ENCODE measurements around the gene OXSR1. TPM values are rescaled to one million over a fixed set of nuclear protein-coding genes. Genes with fewer than 3 reads are reported as not detected.
"Not testable (repeated sequence)": the region's sequence is repeated elsewhere in the genome, so short reads cannot be mapped to it uniquely, and the experiment has no call there.

Gene OXSR1
- total and polyA plus RNA-seq, 9 donors = 12.4 to 41.1 (median 28.4) TPM

DNA sequence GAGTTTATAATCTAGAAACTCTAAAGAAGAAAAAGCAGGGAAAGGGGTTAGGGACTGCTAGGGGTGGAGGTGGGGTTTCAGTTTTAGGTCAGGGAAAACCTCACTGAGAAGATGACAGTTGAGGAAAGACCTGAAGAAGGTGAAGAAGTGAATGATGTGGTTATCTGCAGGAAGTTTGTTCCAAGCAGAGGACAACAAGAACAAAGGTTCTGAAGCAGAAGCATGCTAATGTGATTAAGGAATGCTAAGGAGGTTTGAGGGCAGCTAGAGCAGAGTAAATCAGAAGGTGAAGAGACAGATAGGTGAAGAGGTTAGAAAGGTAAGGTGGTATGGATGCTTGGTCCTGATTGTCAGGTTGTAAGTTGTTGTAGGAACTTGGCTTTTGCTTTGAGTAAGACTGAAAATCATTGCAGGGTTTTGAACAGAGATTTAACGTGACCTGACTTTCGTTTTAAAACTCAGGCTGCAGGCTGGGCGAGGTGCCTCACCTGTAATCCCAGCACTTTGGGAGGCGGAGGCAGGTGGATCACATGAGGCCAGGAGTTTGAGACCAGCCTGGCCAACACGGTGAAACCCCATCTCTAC, 8.6 kb downstream of the OXSR1 start:
- Histone ChIP-seq H3K4me1 (ENCODE audit: insufficient read depth) (peaks cover 6% of the 10 kb centered on the region), H3K36me3 (no peaks in the 10 kb centered on the region), H3K9me3 (no peaks in the 10 kb centered on the region), H3K4me3 (no peak overlapping the region), H3K27ac (no peak overlapping the region), H3K27me3 (no peaks in the 10 kb centered on the region)
- DNase-seq = no peak
- WGBS, 3 donors = 91 to 95% (median 92%) methylated on average over 5 of the region's 5 CpGs
- intact Hi-C loops (cut with DNase I) = no loop called here
- TF ChIP-seq, protein P1, sequence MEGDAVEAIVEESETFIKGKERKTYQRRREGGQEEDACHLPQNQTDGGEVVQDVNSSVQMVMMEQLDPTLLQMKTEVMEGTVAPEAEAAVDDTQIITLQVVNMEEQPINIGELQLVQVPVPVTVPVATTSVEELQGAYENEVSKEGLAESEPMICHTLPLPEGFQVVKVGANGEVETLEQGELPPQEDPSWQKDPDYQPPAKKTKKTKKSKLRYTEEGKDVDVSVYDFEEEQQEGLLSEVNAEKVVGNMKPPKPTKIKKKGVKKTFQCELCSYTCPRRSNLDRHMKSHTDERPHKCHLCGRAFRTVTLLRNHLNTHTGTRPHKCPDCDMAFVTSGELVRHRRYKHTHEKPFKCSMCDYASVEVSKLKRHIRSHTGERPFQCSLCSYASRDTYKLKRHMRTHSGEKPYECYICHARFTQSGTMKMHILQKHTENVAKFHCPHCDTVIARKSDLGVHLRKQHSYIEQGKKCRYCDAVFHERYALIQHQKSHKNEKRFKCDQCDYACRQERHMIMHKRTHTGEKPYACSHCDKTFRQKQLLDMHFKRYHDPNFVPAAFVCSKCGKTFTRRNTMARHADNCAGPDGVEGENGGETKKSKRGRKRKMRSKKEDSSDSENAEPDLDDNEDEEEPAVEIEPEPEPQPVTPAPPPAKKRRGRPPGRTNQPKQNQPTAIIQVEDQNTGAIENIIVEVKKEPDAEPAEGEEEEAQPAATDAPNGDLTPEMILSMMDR (IDR thresholded peaks at IDR 0.05) = no peak
- no peak for TF ChIP-seq EP300 (IDR thresholded peaks at IDR 0.05)
- no peak for TF ChIP-seq POLR2A (IDR thresholded peaks at IDR 0.05)

DNA sequence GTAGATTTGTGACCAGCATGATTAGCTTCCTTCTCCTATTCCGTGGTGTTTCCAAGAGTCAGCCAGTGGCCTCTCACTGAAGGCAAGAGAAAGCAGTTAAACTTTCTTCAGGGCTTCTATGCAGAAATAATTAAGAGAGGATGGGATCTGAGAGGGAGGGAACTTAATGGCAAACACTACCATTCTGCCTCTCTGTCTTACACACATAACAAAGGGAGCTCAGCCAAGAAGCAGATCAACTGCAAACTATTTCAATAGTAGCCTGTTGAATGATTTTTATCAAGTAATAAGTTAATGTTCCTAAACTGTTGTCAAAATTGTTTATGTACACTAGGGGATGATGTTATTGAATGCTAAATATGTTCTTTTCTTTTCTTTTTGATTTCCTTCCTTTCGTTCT, 11.8 kb downstream of the OXSR1 start:
- WGBS, 3 donors = 10 to 24% (median 17%) methylated on average over 2 of the region's 2 CpGs
- intact Hi-C loops (cut with DNase I) = no loop called here

DNA sequence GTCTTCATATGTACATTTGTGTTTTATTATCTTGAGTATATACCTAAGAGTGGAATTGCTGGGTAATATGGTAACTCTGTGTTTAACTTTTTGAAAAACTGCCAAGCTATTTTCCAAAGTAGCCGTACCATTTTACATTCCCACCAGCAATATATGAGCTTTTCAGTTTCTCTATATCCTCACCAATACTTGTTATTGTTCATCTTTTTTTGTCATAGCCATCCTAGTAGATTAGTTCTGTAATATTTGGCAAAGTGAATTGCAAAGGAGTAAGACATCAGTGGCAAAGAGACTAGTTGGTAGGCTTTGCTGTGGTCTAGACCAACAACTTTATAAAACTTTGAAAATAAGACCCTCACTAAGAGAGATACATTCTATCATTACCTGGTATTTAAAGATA, 21.4 kb downstream of the OXSR1 start:
- Histone ChIP-seq H3K4me3 (no peak overlapping the region), H3K9me3 (no peaks in the 10 kb centered on the region), H3K27me3 (no peaks in the 10 kb centered on the region), H3K36me3 (no peaks in the 10 kb centered on the region), H3K27ac (no peak overlapping the region), H3K4me1 (ENCODE audit: insufficient read depth) (peaks cover 1% of the 10 kb centered on the region)
- TF ChIP-seq EP300 (IDR thresholded peaks at IDR 0.05) = no peak
- TF ChIP-seq, protein P1 (IDR thresholded peaks at IDR 0.05) = no peak
- no peak for TF ChIP-seq POLR2A (IDR thresholded peaks at IDR 0.05)
- 97 to 100% (median 98%) methylated on average over 1 of the region's 1 CpG for WGBS, 3 donors
- DNase-seq = no peak
- intact Hi-C loops (cut with DNase I) = no loop called here

More for the DNA sequence above, 11.8 kb downstream of the OXSR1 start:
- Histone ChIP-seq H3K9me3 (no peaks in the 10 kb centered on the region), H3K27me3 (no peaks in the 10 kb centered on the region), H3K4me1 (ENCODE audit: insufficient read depth) (peaks cover 4% of the 10 kb centered on the region), H3K4me3 (no peak overlapping the region), H3K36me3 (no peaks in the 10 kb centered on the region), H3K27ac (no peak overlapping the region)
- no peak for DNase-seq
- TF ChIP-seq, protein P1 (IDR thresholded peaks at IDR 0.05) = no peak
- no peak for TF ChIP-seq EP300 (IDR thresholded peaks at IDR 0.05)

DNA sequence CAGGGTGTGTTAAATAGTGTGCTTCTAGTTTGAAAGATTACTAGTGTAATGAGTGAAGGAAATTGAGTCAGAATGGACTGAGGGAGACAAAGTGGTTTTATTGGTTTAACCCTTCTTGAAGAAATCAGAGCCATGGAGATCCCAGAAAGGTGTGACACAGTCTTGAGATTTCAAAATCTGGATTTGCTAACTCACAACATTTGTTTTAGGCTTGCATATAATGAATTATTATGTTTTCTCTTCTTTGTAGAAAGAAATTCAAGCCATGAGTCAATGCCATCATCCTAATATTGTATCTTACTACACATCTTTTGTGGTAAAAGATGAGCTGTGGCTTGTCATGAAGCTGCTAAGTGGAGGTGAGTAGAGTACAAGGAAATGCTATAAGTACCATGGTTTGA, 25.1 kb downstream of the OXSR1 start:
- H3K4me3 ChIP-seq = no peak overlapping the region
- intact Hi-C loops (cut with DNase I) = no loop called here
- H3K27me3 ChIP-seq = no peaks in the 10 kb centered on the region
- no peak overlapping the region for H3K27ac ChIP-seq
- H3K9me3 ChIP-seq = no peaks in the 10 kb centered on the region
- H3K4me1 ChIP-seq (ENCODE audit: insufficient read depth) = no peaks in the 10 kb centered on the region
- TF ChIP-seq EP300 (IDR thresholded peaks at IDR 0.05) (no peak), POLR2A (IDR thresholded peaks at IDR 0.05) (no peak)
- TF ChIP-seq, protein P1 (IDR thresholded peaks at IDR 0.05) = no peak
- no peak for DNase-seq
- no peaks in the 10 kb centered on the region for H3K36me3 ChIP-seq

DNA sequence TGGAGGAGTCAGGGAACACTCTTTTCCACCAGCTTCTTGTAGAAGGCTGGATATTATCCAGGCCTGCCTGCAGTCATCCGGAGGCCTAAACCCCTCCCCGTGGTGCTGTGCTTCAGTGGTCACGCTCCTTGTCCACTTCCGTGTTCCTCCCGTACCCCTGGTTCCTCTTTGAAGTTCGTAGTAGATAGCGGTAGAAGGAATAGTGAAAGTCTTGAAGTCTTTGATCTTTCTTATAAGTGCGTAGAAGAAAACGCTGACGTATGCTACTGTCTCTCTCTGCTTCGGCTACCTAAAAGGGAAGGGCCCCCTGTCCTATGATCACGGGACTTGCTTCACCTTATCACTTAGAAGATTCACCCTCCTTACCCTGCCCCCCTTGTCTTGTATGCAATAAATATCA, 37.6 kb downstream of the OXSR1 start:
- H3K27me3 ChIP-seq; intact Hi-C loops (cut with DNase I); H3K9me3 ChIP-seq; H3K4me3 ChIP-seq; H3K36me3 ChIP-seq; DNase-seq; H3K4me1 ChIP-seq (ENCODE audit: insufficient read depth); H3K27ac ChIP-seq: not testable (repeated sequence)
- WGBS, 3 donors = 89 to 93% (median 92%) methylated on average over 12 of the region's 12 CpGs

Measured in ovary (tissue), 9 donors.